GM21526 (cell line): ENCODE results near the gene CASP8AP2.
"Not testable (repeated sequence)": the region's sequence is repeated elsewhere in the genome, so short reads cannot be mapped to it uniquely, and the experiment has no call there.

Experiments used
- ATAC-seq: cut with Tn5 transposase; IDR thresholded peaks from one replicate; pipeline ENCODE4 v1.9.1; 2021; ENCODE audit warnings: moderate library complexity; ENCODE audit not compliant: unreplicated experiment, low FRiP score

The CASP8AP2 gene

GRCh38 chr6:89886378-89887120 is 56.9 kb downstream of the CASP8AP2 start:
- no peak for ATAC-seq

GRCh38 chr6:89887452-89888137 is 57.9 kb downstream of the CASP8AP2 start:
- no peak for ATAC-seq

- ATAC-seq: no peak
Measured at GRCh38 chr6:89888138-89888514, 58.4 kb downstream of the CASP8AP2 start.

GRCh38 chr6:89888871-89889270 is 59.2 kb downstream of the CASP8AP2 start:
- no peak for ATAC-seq

- not testable (repeated sequence) for ATAC-seq
Measured at GRCh38 chr6:89890845-89891528, 61.3 kb downstream of the CASP8AP2 start.

- ATAC-seq: not testable (repeated sequence)
Measured at GRCh38 chr6:89892577-89892976, 62.9 kb downstream of the CASP8AP2 start.

GRCh38 chr6:89894169-89894568 is 64.5 kb downstream of the CASP8AP2 start, which contains the start of gene GJA10:
GJA10 (plus strand) TSS chr6:89894469; CDS start chr6:89894469, 0 bp downstream.
- ATAC-seq: no peak

GRCh38 chr6:89895276-89895874 is 65.7 kb downstream of the CASP8AP2 start:
- ATAC-seq: no peak

GRCh38 chr6:89910001-89910901 is 80.6 kb downstream of the CASP8AP2 start:
- ATAC-seq: not testable (repeated sequence)

- ATAC-seq: no peak
Measured at GRCh38 chr6:89910902-89911240, 81.2 kb downstream of the CASP8AP2 start.

- ATAC-seq: no peak
Measured at GRCh38 chr6:89916136-89916920, 86.6 kb downstream of the CASP8AP2 start.

GRCh38 chr6:89917216-89917615 is 87.5 kb downstream of the CASP8AP2 start:
- ATAC-seq: no peak

GRCh38 chr6:89917801-89918366 is 88.2 kb downstream of the CASP8AP2 start:
- no peak for ATAC-seq
